HG03439 (cell line): ENCODE results near the gene NEMP1.

Source experiments
- ATAC-seq: cut with Tn5 transposase; IDR thresholded peaks from one replicate; pipeline ENCODE4 v1.9.1; 2021; ENCODE audit warnings: mild to moderate bottlenecking, moderate library complexity; ENCODE audit not compliant: unreplicated experiment

The NEMP1 gene

DNA sequence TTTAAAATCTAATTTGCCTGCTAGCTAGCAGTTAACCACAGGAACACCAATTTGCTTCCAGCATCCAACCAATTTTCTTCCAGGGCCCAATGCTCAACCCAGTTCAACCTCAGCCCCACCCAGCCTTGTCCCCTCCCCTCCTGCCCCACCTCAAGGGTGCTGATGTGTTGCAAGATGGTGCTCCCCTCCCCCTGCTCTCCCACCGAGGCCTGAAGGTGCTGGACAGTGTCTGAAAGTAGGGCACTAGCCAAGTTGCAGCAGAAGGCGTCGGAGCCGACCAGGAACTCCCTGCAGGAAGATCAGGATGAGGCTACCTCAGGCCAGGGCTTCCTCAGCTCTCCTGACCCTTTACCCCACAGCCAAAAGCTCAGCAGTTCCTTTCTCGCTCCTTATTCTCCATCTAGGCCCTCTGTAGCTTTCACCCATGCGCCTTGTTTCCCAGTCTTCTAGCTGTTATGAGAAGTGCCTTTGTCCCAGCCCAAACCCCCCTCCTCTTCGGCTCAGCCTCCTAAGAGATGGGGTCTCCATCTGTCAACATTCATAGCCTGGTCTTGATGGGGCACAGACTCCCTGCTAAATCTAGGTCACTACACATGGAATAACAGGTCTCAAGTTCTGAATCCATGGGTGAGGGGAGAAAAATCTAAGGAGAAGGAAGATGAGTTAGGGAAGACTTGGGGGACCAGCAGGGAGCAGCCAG lies 29.0 kb upstream of the NEMP1 start:
- ATAC-seq: no peak

DNA sequence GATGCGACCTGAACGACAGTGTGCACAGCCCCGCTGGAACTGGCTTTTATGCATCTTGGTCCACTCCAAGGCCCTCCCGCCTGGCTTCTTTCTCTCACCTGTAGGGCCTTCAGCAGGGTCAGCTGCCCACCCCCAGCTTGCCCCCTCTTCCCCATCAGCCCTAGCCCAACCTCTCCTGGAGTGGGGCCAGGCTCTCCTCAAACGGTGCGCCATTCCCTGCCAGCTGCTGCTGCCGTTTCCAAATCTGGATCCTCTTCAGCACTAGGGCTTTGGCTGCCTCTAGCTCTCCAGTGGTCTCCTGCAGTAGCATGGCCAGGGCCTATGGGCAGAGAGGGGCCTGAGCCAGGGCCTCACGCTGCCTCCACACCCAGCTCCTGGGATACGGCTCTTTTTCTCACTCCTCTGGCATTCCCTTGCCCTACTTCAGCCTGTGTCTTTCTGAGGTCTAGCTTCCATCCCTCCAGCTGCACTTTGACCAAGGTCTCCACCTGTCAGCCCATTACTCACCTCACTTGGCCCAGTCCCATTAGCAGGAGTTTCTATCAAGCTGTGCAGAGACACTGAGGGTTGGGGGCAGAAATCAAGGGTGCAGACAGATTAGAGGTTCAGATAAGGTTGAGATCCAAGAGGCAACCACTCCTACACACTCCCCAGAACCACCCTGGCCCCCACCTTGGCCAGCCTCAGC lies 27.6 kb upstream of the NEMP1 start:
- no peak for ATAC-seq

DNA sequence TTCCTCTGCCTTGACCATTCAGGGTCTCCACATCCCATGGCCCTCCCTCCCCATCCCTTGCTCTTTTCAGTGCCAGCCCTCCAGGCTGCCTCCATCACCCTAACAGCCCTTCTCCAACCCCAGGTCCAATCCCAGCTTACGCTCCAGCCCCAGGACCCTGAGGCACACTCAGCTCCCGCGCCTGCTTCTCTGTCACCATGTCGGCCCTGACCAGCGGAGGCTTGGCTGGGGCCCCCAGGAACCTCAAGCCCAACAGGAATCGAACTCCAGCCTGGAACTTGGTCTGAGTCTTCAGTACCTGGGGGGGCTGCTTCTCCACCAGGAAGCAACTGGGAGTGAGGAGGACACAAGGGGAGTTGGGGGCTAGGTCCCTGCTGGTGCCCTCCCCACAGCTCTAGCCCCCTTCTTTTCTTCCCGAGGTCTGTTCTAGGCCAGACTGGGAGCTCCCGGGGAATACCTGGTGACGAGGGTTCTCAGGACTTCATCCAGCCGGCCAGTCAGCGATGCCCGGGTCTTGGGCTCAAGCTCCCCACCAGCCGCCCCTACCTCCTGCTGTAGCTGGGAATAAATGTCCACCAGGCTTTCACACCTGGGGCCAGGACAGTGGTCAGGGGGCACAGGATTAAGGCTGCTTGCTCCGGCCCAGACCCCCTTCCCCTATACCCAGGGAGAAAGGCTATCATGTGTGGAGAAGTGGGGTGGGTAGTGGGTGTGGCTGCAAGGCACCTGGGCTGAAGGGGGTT lies 26.6 kb upstream of the NEMP1 start:
- ATAC-seq: no peak

DNA sequence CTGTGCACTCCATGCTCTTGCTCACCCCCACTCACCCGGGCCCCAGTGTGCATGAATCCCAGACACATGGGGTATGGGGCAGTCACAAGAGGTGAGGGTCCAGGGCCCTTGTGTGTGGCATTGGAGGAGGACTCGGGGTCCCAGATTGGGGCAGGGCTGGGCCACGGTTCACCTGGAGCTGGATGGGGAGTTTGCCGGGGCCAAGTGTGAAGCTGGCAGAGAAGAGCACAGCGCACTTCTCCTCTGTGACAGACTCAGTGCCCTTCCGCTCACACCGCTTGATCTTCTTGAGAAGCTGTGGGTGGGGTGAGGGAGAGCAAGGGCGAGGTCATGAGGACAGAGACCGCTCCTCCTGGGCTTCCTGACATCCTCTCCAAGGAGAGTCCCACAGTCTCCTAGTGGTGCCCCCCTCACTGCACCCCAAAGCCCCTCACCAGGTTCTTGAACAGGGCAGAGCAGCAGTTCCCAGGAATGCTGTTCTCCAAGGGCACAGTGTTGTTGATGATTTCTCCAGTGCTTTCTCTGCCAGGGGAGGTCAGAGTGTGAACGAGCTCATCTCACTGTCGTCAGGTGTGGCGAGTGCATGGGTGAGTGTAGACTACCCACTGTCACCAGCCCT lies 25.8 kb upstream of the NEMP1 start:
- no peak for ATAC-seq

DNA sequence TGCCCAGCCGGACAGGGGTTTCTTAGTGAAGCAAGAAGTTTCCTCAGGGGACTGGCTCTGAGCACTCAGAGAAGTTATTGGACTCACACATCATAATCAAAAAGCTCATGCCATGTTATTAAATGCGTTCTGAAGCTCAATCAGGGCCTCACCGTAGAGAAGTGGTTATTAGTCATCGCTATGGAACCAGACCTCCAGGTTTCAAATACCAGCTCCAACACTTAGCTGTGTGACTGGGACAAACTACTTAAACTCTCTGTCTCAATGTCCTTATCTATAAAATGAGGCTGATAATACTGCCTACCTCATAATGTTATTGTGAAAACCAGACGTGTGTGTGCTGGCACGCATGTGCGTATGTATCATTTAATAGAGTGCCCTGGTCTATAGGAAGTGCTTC lies 25.3 kb upstream of the NEMP1 start:
- no peak for ATAC-seq

DNA sequence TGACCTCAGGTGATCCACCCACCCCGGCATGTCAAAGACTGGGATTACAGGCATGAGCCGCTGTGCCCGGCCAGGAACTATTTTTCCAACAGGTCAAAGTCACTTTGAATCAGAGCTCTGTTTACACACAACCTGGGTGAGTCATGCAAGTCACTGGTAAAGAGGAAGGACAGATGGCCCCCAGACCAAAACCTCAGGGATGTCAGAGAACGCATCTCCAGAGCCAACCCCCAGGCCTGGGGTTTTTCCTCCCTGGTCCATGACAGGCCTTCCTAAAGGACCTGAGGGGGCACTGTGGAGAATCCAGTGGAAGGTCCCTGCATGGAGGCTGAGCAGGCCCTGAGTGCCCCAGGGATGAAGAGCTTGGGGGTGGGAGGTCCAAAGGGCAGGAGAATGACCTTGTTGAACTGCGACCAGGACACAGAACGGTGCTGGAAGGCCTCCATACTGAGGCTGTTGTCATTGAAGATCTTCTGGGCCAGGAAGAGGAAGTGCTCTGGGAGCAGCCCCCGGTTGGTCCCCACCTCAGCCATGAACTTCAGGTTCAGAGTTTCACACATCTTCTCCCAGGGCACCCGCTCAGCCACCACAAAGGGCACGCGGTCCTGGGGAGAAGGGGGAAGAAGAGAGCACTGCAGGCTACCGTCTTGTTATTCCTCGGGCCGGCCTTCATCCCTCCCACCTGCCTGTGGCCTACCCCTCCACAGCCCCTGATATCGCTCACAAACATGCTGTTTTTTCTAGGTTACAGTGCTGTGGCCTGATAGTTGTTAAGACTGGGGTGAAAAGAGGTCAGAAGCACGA lies 23.5 kb upstream of the NEMP1 start:
- ATAC-seq: no peak

DNA sequence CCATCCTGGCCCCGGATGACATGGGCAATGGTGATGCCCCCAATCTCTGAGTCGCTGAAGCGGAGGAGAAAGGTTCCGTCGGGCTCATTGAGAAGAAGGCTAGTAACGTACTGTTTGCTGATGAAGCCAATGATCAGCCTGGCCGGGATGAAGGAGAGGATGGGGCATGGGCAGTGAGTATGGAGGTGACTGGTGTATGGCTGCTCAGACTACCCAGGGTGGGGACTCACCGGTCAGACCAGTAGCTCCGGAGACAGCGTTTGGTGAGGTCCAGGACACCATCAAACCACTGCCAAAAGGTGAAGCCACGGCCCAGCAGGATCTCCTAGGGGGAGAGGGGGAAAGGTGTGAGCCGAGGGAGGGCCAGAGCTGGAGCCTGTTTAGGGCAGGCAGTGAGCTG lies 21.2 kb upstream of the NEMP1 start:
- no peak for ATAC-seq

DNA sequence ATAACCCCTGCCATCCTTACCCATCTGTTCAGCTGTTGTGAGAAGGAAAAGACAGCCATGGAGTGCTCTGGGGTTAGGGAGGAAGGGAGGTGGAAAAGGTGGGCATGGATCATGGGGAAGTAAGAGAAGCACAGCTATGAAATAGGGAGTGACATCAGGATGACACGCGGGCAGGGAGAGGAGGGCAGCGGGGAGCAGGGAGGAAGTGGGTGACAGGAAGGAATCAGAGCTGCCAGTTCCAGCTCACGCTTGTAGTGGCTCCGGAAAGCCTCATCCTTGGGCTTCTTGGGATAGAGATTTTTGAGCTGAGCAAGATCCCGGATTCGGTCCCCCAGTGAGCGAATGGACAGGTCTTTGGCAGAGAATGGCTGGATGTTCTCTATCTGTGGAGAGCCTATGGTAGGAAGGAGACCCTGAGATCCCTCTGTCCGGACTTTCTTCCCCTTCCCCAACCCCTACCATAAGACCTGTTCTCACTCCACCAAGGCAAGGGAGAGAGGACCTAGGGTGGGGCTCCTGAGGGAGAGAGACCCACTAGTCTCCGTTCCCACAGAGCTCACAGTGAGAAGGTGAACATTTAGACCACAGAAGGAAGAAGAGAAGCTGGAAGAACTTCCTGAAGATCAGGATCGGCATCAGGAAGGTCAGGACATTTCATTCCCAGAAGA lies 20.6 kb upstream of the NEMP1 start:
- ATAC-seq: no peak

DNA sequence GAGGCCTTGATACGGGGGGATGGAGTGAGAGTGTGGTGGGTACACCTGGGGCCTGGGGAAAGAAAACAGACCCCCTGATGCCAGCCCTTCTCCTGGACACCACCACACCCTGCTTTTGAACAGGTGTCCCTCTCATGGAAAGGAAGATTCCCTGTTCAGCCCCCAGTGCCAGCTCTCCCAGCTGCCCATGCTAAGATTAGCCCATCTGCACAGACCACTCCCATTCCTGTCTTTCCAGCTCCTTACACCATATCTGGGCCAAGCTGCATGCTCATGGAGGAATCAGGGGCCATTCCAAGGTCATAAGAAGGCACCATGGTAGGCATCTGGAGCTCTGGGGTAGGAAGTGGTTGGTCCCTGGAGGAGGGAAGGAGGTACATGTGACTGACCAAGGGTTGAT lies 20.0 kb upstream of the NEMP1 start:
- no peak for ATAC-seq

DNA sequence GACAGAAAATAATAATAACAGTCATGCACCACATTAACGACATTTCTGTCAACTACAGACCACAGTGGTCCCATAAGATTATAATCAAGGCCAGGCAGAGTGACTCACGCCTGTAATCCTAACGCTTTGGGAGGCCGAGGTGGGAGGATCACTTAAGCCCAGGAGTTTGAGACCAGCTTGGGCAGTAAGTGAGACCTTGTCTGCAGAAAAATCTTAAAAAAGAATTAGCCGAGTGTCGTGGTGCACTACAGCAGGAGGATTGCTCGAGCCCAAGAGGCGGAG lies 18.9 kb upstream of the NEMP1 start:
- ATAC-seq: no peak

DNA sequence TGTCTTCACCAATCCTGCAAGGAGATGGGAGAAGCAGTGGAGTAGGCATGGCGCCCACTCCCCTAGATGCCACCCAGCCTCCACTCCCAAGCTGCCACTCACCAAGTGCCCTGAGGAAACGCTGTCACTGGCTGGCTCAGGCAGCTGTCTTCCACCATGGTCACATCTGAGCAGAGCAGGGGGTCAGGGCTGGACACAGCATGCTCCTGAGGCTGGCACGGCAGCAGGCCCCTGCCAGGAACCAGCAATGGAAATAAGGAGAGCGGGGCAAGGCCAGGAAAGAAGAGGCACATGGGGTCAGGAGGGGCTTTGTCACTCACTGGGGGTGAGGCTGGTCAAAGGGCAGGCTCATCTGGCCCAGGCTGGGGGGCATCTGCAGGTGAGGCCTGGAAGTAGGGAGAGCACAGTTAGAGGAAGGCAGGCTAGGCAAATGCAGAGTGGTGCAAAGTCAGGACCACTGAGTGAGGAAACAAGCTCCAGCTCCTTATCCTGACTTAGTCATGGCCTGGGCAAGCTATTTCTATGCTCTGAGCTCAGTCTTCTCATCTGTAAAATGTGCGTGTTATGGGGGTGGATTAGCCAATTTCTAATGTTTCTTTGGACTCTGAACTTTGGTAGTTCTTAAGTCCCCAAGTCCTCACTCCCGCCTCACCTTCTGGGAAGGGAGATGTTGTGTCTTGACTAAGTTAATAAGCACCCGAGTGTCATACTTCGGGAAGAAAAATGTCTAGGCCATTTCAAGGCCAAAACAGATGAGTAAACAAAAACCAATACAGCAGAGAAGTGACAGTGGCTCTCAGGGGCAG lies 18.4 kb upstream of the NEMP1 start:
- ATAC-seq: no peak

DNA sequence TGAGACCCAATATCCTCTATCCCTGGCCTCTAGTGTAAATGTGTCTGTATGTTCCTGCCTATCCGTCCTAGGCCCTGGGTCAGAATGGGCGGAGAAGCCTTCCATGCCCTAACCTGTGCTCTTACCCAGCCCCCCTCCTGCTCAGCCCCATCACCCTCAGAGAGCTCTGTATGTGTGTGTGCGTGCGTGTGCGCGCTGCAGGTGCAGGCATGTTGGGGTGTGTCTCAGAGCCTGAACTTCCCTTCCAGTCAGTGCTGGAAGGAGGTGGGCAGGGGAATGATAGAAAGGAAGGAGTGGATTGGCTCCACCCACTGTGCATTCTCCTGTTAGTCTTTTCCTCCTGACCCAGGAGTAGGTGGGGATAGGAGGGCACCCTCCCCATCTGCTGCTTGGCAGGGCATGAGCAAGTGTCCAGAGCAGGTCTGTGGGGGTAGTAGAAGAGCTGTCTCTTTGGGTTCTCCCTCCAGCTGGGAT lies 17.5 kb upstream of the NEMP1 start:
- no peak for ATAC-seq

DNA sequence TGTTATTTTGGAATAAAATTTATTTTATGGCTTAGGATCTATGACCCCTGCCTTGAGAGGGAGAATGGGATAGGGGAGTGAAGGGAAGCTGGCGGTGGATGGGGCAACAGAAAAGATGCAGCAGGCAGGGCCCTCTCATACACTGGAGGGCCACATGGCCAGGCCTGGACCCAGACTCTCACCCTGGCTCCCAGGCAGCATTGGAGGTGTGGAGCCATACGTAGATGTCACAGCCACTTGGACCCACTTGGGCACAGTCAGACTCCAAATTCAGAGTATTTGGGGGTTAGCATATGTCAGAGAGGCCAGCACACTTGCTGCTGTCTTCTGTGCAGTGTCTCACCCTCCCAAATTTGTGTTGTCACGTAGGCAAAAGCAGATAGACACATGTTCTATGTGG lies 16.8 kb upstream of the NEMP1 start:
- ATAC-seq: no peak

DNA sequence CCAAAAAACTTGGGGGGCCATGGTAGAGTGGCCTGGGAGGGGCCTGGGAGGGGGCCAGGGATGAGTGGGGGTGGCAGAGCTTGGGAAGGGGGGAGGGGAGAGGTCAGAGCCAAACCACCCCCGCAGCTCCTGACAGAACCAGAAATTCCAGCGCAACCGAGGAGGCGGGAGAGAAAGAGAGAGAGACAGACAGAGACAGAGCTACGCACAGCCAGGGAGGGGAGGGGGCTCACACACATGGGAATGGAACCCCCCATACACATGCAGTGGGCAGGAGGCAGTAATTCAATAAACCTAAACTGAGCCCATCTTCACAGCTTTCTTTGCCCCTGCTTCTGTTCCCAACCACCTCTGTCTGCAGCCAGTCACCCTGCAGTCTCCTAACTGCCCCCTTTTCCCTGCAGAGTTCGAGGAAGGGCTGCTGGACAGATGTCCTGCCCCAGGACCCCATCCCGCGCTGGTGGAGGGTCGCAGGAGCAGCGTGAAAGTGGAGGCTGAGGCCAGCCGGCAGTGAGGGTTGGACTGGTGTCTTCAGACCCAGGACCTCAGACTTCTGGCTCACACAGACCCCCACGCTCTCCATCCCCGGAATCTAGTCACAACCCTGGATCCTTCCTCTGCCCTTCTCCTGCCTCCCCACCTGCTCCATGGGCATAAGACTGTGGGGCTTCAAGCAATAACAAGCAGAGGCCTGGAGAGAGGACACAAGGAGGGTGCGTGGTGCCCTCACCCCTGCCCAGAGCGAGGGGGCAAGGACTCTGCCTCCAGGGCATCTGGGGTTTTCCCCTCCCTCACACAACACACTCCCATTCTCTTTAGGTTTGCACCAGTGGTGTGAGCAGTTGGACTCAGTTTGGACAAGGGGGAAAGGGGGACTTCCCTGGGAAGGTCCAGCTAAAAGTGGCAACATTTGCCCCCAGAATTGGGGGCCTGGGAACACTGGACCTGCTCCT lies 15.9 kb upstream of the NEMP1 start:
- no peak for ATAC-seq

DNA sequence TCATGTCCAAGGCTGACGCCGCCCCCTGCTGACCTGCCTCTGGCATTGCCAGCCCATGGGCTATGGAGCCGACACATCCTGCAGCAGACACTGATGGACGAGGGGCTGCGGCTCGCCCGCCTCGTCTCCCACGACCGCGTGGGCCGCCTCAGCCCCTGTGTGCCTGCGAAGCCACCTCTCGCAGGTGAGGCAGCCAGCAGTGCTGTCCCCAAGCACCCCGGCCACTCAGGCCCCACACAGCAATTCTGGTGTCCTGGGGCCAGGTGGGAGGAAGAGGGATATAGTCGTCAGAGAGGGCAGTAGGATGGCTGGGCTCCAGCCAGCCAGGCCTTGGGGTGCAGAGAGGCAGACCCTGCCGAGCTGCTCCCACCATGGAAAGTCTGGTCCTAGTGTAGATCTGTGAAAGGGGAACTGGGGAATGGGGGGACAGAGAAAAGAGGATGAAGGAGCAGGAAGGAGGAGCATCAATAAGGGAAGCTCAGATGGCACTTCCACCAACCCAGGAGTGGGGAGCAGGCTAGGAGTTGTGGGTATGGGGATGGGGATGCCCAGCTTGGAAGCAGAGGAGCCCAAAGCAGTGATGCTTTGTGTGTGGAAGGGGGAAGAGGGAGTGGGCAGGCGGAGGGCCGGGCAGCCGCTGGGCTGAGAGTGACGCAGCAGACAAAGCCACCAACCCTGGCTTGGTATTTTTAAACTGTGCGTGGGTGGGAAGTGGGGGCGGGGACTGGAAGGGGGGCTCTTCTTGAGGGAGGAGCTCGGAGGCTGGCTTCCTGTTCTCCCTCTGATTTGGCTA lies 15.0 kb upstream of the NEMP1 start:
- no peak for ATAC-seq

DNA sequence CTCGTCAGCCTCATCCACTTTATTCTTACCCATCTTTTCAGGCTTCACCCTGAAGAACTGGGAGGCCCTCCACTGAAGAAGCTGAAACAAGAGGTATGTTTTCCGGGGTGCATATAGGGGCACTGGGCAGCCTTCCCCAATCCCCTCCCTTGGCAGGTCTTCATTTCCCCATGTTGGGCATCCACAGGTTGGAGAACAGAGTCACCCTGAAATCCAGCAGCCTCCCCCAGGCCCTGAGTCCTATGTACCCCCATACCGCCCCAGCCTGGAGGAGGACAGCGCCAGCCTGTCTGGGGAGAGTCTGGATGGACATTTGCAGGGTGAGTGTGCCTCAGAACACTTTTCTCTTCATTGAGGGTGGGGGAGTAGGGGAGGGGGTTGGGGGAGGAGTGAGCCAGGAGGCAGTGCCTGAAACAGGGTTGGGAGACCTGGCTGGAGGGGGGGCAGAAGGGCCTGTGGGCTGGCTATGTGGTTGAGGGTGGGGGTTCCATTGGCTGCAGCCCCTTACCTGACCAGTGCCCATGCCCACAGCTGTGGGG lies 14.4 kb upstream of the NEMP1 start:
- no peak for ATAC-seq

DNA sequence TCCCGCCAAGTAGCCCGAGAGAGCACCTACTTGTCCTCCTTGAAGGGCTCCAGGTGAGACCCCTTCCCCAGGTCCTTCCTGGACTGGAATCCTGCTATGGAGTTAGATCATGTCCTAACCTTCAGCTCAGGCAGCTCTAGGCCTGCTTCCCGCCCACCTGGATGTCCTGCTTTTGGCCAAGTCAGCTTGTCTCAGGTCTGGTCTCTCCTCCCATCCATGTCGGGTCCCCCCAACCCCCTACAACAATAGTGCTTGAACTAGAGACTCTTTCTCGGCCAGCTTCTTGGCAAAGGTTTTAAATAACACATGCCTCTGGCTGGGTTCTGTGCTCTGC lies 13.9 kb upstream of the NEMP1 start:
- ATAC-seq: no peak
